IMR-90 (cell line): ENCODE results near the gene APOC4. TPM values are rescaled to one million over a fixed set of nuclear protein-coding genes. Genes with fewer than 3 reads are reported as not detected.

Experiments
- ATAC-seq: fragments of 200-7000 bp; cut with Tn5 transposase; 2 replicates; pipeline ENCODE4 v1.9.1; 2020; ENCODE audit warnings: low read depth, mild to moderate bottlenecking, moderate library complexity
- BruUV-seq: library from RNA; stranded (reverse); fragments of 400-500 nt; replicated peaks from 2 replicates; lab custom pipeline; 2021; lab: Mats Ljungman, UMichigan
- CTCF ChIA-PET: fragments of 300-600 bp; formaldehyde crosslinking; extraction: SDS; loops from one replicate; lab custom pipeline; 2021; ENCODE audit warnings: antibody characterized with exemption; lab: Yijun Ruan, JAX
- POLR2A ChIA-PET: fragments of 300-600 bp; sonication (Branson Sonifier 250); formaldehyde crosslinking; loops from one replicate; lab custom pipeline; 2022; ENCODE audit warnings: antibody characterized with exemption; ENCODE audit not compliant: unreplicated experiment; lab: Charles Lee
- DNase-seq: peaks from one replicate; pipeline ENCODE4 v3.0.0; 2013
- H2AFZ ChIP-seq: replicated peaks from 2 replicates; pipeline ENCODE3; 2013; ENCODE audit warnings: low read length, mild to moderate bottlenecking; ENCODE audit not compliant: poor library complexity
- H2AK5ac ChIP-seq: 2 replicates; pipeline ENCODE4 v1.6.1; 2013; ENCODE audit warnings: low read depth, low read length, inconsistent platforms
- H2AK9ac ChIP-seq: replicated peaks from 2 replicates; pipeline ENCODE3; 2013; ENCODE audit warnings: mild to moderate bottlenecking, low read depth, low read length, moderate library complexity; ENCODE audit not compliant: poor library complexity
- H2BK120ac ChIP-seq: 2 replicates; pipeline ENCODE4 v1.6.1; 2013; ENCODE audit warnings: low read depth, low read length, inconsistent platforms
- H2BK15ac ChIP-seq: 3 replicates; pipeline ENCODE4 v1.6.1; 2013; ENCODE audit warnings: low read depth, low read length, inconsistent platforms
- H2BK20ac ChIP-seq: 2 replicates; pipeline ENCODE4 v1.6.1; 2013; ENCODE audit warnings: low read depth, mild to moderate bottlenecking, inconsistent platforms, low read length, moderate library complexity
- H2BK5ac ChIP-seq: 2 replicates; pipeline ENCODE4 v1.6.1; 2013; ENCODE audit warnings: mild to moderate bottlenecking, low read depth, low read length, inconsistent platforms; ENCODE audit not compliant: poor library complexity, severe bottlenecking
- H3K14ac ChIP-seq: replicated peaks from 2 replicates; pipeline ENCODE4 v1.6.1; 2013; ENCODE audit warnings: low read depth, low read length, inconsistent platforms
- H3K18ac ChIP-seq: 2 replicates; pipeline ENCODE4 v1.6.1; 2013; ENCODE audit warnings: low read depth, low read length, control low read depth
- H3K23ac ChIP-seq: 2 replicates; pipeline ENCODE4 v1.6.1; 2013; ENCODE audit warnings: low read depth, low read length, inconsistent platforms
- H3K27ac ChIP-seq: 2 replicates; pipeline ENCODE4 v1.5.1; 2013; ENCODE audit warnings: mild to moderate bottlenecking, control low read depth, low read length; ENCODE audit not compliant: insufficient read depth
- H3K27me3 ChIP-seq: 2 replicates; pipeline ENCODE4 v1.6.1; 2013; ENCODE audit warnings: low read length; ENCODE audit not compliant: control insufficient read depth, insufficient read depth
- H3K36me3 ChIP-seq: 2 replicates; pipeline ENCODE4 v1.6.1; 2013; ENCODE audit warnings: low read length, mixed read lengths; ENCODE audit not compliant: control insufficient read depth, insufficient read depth
- H3K4ac ChIP-seq: 2 replicates; pipeline ENCODE4 v1.6.1; 2013; ENCODE audit warnings: low read depth, low read length, inconsistent platforms
- H3K4me1 ChIP-seq: 2 replicates; pipeline ENCODE4 v1.6.1; 2013; ENCODE audit warnings: low read length, mixed read lengths; ENCODE audit not compliant: control insufficient read depth, insufficient read depth
- H3K4me2 ChIP-seq: 2 replicates; pipeline ENCODE4 v1.6.1; 2013; ENCODE audit warnings: low read depth, mild to moderate bottlenecking, control low read depth, low read length, moderate library complexity
- H3K4me3 ChIP-seq: 2 replicates; pipeline ENCODE4 v1.5.1; 2013; ENCODE audit warnings: low read depth, mild to moderate bottlenecking, control low read depth, low read length, moderate library complexity; ENCODE audit not compliant: insufficient read depth
- H3K56ac ChIP-seq: 2 replicates; pipeline ENCODE4 v1.6.1; 2013; ENCODE audit warnings: low read length, inconsistent platforms; ENCODE audit not compliant: insufficient read depth; ENCODE audit errors: extremely low read depth
- H3K79me1 ChIP-seq, 2 experiments: 2 replicates each; pipeline ENCODE4 v1.6.1; 2013; ENCODE audit warnings: low read length in 2 of 2, inconsistent platforms in 1 of 2, low read depth in 1 of 2
- H3K9ac ChIP-seq: 2 replicates; pipeline ENCODE4 v1.6.1; 2013; ENCODE audit warnings: low read depth, low read length, control low read depth
- H3K9me1 ChIP-seq: 2 replicates; pipeline ENCODE4 v1.6.1; 2013; ENCODE audit warnings: low read length, inconsistent platforms; ENCODE audit not compliant: insufficient read depth
- H3K9me3 ChIP-seq: 2 replicates; pipeline ENCODE4 v1.6.1; 2013; ENCODE audit warnings: low read length; ENCODE audit not compliant: control insufficient read depth, insufficient read depth
- H4K20me1 ChIP-seq: 2 replicates; pipeline ENCODE4 v1.6.1; 2013; ENCODE audit warnings: low read length, inconsistent platforms; ENCODE audit not compliant: insufficient read depth
- H4K5ac ChIP-seq: 2 replicates; pipeline ENCODE4 v1.6.1; 2013; ENCODE audit warnings: mild to moderate bottlenecking, low read depth, low read length, control low read depth
- H4K8ac ChIP-seq, 2 experiments: 2 replicates each; pipeline ENCODE4 v1.6.1; 2013; ENCODE audit warnings: low read depth in 2 of 2, low read length in 2 of 2, control low read depth in 1 of 2, inconsistent platforms in 1 of 2
- H4K91ac ChIP-seq: 2 replicates; pipeline ENCODE4 v1.6.1; 2013; ENCODE audit warnings: low read depth, low read length, inconsistent platforms; ENCODE audit not compliant: insufficient read depth
- BHLHE40 ChIP-seq: fragments of 150-350 bp; IDR thresholded peaks from 2 replicates; pipeline ENCODE4 v1.6.1; 2016; ENCODE audit warnings: mild to moderate bottlenecking, low read depth, low read length
- CHD1 ChIP-seq: IDR thresholded peaks from 2 replicates; pipeline ENCODE4 v1.6.1; 2012; ENCODE audit warnings: low read depth, low read length, improper control_type of control experiment
- MAZ ChIP-seq: IDR thresholded peaks from 2 replicates; pipeline ENCODE4 v1.6.1; 2012; ENCODE audit warnings: low read depth, mild to moderate bottlenecking, low read length, improper control_type of control experiment, moderate library complexity, borderline replicate concordance
- MXI1 ChIP-seq: IDR thresholded peaks from 2 replicates; pipeline ENCODE4 v1.6.1; 2012; ENCODE audit warnings: low read depth, mild to moderate bottlenecking, low read length, moderate library complexity, borderline replicate concordance
- NFE2L2 ChIP-seq: fragments of 150-350 bp; IDR thresholded peaks from 2 replicates; pipeline ENCODE4 v1.6.1; 2016; ENCODE audit warnings: low read depth, mild to moderate bottlenecking, low read length
- RAD21 ChIP-seq: IDR thresholded peaks from 2 replicates; pipeline ENCODE4 v1.6.1; 2012; ENCODE audit warnings: low read length, improper control_type of control experiment
- RCOR1 ChIP-seq: IDR thresholded peaks from 2 replicates; pipeline ENCODE4 v1.6.1; 2012; ENCODE audit warnings: mild to moderate bottlenecking, low read length, improper control_type of control experiment; ENCODE audit not compliant: insufficient replicate concordance
- RFX5 ChIP-seq: IDR thresholded peaks from 2 replicates; pipeline ENCODE4 v1.8.0; 2012; ENCODE audit warnings: low read depth, mild to moderate bottlenecking, low read length, moderate library complexity
- WGBS, 2 experiments: methylation state at CpG; one replicate each; pipeline versions ENCODE4 v1.1.5 to v1.1.7; 2013; ENCODE audit warnings: missing lambda C conversion rate in 2 of 2; ENCODE audit not compliant: insufficient read length in 1 of 2; ENCODE audit errors: extremely low coverage in 2 of 2; 5-methylcytosine and 5-hydroxymethylcytosine counted together
- dilution Hi-C: fragments of 300-500 bp; cut with HindIII; formaldehyde crosslinking; loops from one replicate; pipeline ENCODE4 v1.14.3; 2018; ENCODE audit warnings: low sequenced_read_pairs; ENCODE audit not compliant: unreplicated experiment
- in situ Hi-C: fragments of 300-500 bp; cut with MboI; formaldehyde crosslinking; loops from 3 replicates; pipeline ENCODE4 v1.14.3; 2019; ENCODE audit warnings: low sequenced_read_pairs, inconsistent platforms, mixed read lengths
- intact Hi-C: fragments of 100-400 bp; cut with micrococcal nuclease; formaldehyde crosslinking; loops from 2 replicates; pipeline ENCODE4 v1.10.0; 2022
- polyA plus RNA-seq, 3 experiments: library from polyadenylated mRNA; depleted of rRNA; stranded (reverse); fragments of >200 nt; gene quantifications; 2 replicates each; pipeline ENCODE4 v1.2.3, GENCODE V29; 2012; ENCODE audit warnings: low replicate concordance in 1 of 3
- total RNA-seq: library from RNA; depleted of rRNA; stranded (reverse); fragments of >200 nt; gene quantifications from 2 replicates; pipeline ENCODE4 v1.2.3, GENCODE V29; 2012
- TF ChIP-seq, protein P1 (sequence below): conservative IDR thresholded peaks from 2 replicates; pipeline ENCODE4 v1.5.1; 2012; ENCODE audit warnings: mild to moderate bottlenecking, low read depth, low read length, improper control_type of control experiment
- TF ChIP-seq, protein P2 (sequence below): fragments of 150-350 bp; IDR thresholded peaks from 2 replicates; pipeline ENCODE4 v1.6.1; 2017; ENCODE audit warnings: mild to moderate bottlenecking, antibody characterized with exemption, low read length, low read depth
- TF ChIP-seq, protein P3 (sequence below): fragments of 150-350 bp; IDR thresholded peaks from 2 replicates; pipeline ENCODE4 v1.6.1; 2016; ENCODE audit warnings: low read depth, mild to moderate bottlenecking, low read length, moderate library complexity, borderline replicate concordance

Gene APOC4
- total and polyA plus RNA-seq, 2 of the 4 experiments (the other 2 are of a cell fraction) = not detected

DNA sequence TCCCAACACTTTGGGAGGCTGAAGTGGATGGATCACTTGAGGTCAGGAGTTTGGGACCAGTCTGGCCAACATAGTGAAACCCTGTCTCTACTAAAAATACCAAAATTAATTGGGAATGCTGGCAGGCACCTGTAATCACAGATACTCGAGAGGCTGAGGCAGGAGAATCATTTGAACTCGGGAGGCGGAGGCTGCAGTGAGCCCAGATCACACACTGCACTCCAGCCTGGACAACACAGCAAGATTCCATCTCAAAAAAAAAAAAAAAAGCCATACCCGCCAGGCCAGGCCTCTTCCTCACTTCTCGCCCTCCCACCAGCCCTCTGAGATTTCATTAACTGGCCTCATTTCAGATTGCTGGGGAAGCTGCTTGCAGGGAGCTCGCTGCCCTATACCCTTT lies 51.5 kb downstream of the APOC4 start:
- no peak overlapping the region for H2BK5ac ChIP-seq
- CTCF ChIA-PET = no interaction called here
- no peak overlapping the region for H3K14ac ChIP-seq
- H3K27ac ChIP-seq = no peak overlapping the region
- H3K18ac ChIP-seq = no peak overlapping the region
- BruUV-seq = no TSS peak
- dilution Hi-C loops (no loop called here), intact Hi-C loops (no loop called here), in situ Hi-C loops (no loop called here)
- no peak overlapping the region for H3K4me2 ChIP-seq
- H3K4me3 ChIP-seq = no peak overlapping the region
- no peak overlapping the region for H3K9ac ChIP-seq
- H3K36me3 ChIP-seq = peaks cover 41% of the 10 kb centered on the region
- H3K9me1 ChIP-seq = peaks cover 5% of the 10 kb centered on the region; the same call in 1 of the 2 replicates
- no CpG with 5 or more reads among the region's 6 CpGs for WGBS, 2 experiments
- TF ChIP-seq MAZ (no peak), BHLHE40 (no peak), CHD1 (no peak), MXI1 (no peak), NFE2L2 (no peak), RAD21 (no peak), RCOR1 (no peak), RFX5 (no peak)
- TF ChIP-seq, protein P1, sequence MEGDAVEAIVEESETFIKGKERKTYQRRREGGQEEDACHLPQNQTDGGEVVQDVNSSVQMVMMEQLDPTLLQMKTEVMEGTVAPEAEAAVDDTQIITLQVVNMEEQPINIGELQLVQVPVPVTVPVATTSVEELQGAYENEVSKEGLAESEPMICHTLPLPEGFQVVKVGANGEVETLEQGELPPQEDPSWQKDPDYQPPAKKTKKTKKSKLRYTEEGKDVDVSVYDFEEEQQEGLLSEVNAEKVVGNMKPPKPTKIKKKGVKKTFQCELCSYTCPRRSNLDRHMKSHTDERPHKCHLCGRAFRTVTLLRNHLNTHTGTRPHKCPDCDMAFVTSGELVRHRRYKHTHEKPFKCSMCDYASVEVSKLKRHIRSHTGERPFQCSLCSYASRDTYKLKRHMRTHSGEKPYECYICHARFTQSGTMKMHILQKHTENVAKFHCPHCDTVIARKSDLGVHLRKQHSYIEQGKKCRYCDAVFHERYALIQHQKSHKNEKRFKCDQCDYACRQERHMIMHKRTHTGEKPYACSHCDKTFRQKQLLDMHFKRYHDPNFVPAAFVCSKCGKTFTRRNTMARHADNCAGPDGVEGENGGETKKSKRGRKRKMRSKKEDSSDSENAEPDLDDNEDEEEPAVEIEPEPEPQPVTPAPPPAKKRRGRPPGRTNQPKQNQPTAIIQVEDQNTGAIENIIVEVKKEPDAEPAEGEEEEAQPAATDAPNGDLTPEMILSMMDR = no peak
- TF ChIP-seq, protein P2, sequence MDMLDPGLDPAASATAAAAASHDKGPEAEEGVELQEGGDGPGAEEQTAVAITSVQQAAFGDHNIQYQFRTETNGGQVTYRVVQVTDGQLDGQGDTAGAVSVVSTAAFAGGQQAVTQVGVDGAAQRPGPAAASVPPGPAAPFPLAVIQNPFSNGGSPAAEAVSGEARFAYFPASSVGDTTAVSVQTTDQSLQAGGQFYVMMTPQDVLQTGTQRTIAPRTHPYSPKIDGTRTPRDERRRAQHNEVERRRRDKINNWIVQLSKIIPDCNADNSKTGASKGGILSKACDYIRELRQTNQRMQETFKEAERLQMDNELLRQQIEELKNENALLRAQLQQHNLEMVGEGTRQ = no peak
- TF ChIP-seq, protein P3, sequence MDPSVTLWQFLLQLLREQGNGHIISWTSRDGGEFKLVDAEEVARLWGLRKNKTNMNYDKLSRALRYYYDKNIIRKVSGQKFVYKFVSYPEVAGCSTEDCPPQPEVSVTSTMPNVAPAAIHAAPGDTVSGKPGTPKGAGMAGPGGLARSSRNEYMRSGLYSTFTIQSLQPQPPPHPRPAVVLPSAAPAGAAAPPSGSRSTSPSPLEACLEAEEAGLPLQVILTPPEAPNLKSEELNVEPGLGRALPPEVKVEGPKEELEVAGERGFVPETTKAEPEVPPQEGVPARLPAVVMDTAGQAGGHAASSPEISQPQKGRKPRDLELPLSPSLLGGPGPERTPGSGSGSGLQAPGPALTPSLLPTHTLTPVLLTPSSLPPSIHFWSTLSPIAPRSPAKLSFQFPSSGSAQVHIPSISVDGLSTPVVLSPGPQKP = no peak
- no peak overlapping the region for H2AFZ ChIP-seq
- POLR2A ChIA-PET = no interaction called here
- no peak overlapping the region for H4K8ac ChIP-seq
- H2AK5ac ChIP-seq = no peak overlapping the region
- H2BK15ac ChIP-seq = no peak overlapping the region
- H4K5ac ChIP-seq = no peak overlapping the region
- no peaks in the 10 kb centered on the region for H3K9me3 ChIP-seq
- no peak overlapping the region for H3K56ac ChIP-seq
- no peak overlapping the region for H2BK20ac ChIP-seq
- no peak overlapping the region for H3K4ac ChIP-seq
- no peak overlapping the region for H3K23ac ChIP-seq
- DNase-seq (no peak), ATAC-seq (no peak)
- no peaks in the 10 kb centered on the region for H3K27me3 ChIP-seq
- H4K91ac ChIP-seq = no peak overlapping the region
- H3K4me1 ChIP-seq = no peaks in the 10 kb centered on the region
- H4K20me1 ChIP-seq = peaks cover 13% of the 10 kb centered on the region
- no peak overlapping the region for H2BK120ac ChIP-seq
- H2AK9ac ChIP-seq = no peak overlapping the region
- 0 out of 4 replicates have a peak, but pooled peaks cover 0 to 8% of the 10 kb centered on the region in 2 experiments for H3K79me1 ChIP-seq
